Body of pancreas (tissue), 4 donors: ENCODE measurements around the gene ARAP1.

Experiments used
- POLR2A ChIP-seq, 3 donors: fragments of 450-650 bp; IDR thresholded peaks; one replicate each; pipeline ENCODE4 v1.6.1; 2016; ENCODE audit warnings: antibody characterized with exemption in 3 of 3, mild to moderate bottlenecking in 2 of 3
- TF ChIP-seq, protein P1 (sequence below), 7 experiments: fragments of 450-650 bp in 4 of 7; fragments of 200-600 bp in 3 of 7; sonication (generic) in 3 of 7; IDR thresholded peaks; one replicate each; pipeline ENCODE4 v1.5.1; 2016 to 2019; ENCODE audit warnings: antibody characterized with exemption in 7 of 7

DNA sequence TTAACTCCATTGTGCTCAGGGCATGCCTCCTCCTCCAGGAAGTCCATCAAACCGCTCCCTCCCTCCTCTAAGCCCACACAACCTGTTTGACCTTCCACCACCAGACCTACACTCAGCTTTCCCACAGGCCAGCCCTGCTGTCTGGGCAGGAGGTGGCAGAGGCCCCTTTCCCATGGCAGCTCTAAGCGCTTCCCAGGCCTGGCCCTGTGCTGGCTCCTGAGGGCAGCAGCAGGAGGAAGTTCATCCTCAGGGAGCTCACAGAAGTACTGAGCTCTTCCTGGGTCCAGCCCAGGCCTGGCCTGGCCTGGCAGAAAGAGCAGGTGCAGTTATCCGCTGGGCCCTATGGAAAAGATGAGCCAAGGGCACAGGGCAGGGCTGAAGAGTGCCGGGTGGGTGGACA lies 31.4 kb downstream of the ARAP1 start:
- TF ChIP-seq POLR2A (IDR thresholded peaks at IDR 0.05), result no peak
- TF ChIP-seq, protein P1, sequence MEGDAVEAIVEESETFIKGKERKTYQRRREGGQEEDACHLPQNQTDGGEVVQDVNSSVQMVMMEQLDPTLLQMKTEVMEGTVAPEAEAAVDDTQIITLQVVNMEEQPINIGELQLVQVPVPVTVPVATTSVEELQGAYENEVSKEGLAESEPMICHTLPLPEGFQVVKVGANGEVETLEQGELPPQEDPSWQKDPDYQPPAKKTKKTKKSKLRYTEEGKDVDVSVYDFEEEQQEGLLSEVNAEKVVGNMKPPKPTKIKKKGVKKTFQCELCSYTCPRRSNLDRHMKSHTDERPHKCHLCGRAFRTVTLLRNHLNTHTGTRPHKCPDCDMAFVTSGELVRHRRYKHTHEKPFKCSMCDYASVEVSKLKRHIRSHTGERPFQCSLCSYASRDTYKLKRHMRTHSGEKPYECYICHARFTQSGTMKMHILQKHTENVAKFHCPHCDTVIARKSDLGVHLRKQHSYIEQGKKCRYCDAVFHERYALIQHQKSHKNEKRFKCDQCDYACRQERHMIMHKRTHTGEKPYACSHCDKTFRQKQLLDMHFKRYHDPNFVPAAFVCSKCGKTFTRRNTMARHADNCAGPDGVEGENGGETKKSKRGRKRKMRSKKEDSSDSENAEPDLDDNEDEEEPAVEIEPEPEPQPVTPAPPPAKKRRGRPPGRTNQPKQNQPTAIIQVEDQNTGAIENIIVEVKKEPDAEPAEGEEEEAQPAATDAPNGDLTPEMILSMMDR (IDR thresholded peaks at IDR 0.05), result no peak
